22Rv1 (cell line): Measurements from ENCODE around the gene TLL2.
A peak's percentile ranks its signal among the peaks of the same experiment; 100 is the strongest.

Experiments used
- H3K27ac ChIP-seq: fragments of 450-650 bp; 2 replicates; pipeline ENCODE4 v1.5.1; 2017
- CTCF ChIP-seq: fragments of 450-650 bp; IDR thresholded peaks from 2 replicates; pipeline ENCODE4 v1.5.1; 2017; ENCODE audit warnings: mild to moderate bottlenecking
- ZFX ChIP-seq: fragments of 450-650 bp; IDR thresholded peaks from 2 replicates; pipeline ENCODE4 v1.6.1; 2017; ENCODE audit warnings: antibody characterized with exemption, borderline replicate concordance

The TLL2 gene

DNA sequence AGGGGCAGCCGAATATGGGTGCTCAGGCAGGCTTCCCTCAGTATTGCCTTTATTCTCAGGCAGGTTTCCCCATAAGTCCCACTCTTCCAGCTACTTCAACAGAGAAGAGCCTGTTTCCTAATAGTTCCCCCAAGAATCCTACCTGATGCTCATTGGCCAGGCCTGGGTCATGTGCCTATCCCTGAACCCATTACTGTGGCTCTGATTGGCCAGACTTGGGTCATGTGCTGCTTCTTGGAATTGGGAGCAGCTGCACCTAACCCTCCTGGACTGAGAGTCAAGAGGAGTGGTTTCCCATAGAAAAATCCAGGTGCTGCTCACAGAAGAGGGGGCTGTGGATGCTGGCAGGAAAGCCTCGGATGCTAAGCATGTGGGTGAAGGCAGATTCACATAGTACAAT lies 176.6 kb downstream of the TLL2 start:
- no peak for TF ChIP-seq ZFX
- TF ChIP-seq CTCF = no peak
- H3K27ac ChIP-seq = no peak overlapping the region

- TF ChIP-seq ZFX (no peak), CTCF (peak; percentile 95)
- no peak overlapping the region for H3K27ac ChIP-seq
These were observed 178.9 kb downstream of the TLL2 start for GRCh38 chr10:96334616-96335526.

DNA sequence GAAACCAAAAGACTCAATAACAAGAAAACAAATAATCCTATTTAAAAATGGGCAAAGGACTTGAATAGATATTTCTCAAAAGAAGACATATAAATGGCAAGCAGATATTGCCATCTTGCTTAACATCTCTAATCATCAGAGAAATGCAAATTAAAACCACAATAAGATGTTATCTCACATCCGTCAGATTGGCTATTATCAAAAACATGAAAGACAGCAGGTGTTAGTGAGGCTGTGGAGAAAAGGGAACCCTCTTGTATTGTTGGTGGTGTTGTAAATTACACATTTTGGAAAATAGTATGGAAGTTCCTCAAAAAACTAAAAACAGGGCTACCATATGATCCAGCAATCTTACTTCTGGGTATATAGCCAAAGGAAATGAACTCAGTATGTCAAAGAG lies 180.6 kb downstream of the TLL2 start:
- no peak overlapping the region for H3K27ac ChIP-seq

GRCh38 chr10:96327462-96327861 lies 186.3 kb downstream of the TLL2 start:
- no peak for TF ChIP-seq ZFX
- no peak for TF ChIP-seq CTCF
- H3K27ac ChIP-seq = no peak overlapping the region

More for the DNA sequence above, 180.6 kb downstream of the TLL2 start:
- TF ChIP-seq CTCF (no peak), ZFX (no peak)

- H3K27ac ChIP-seq = no peak overlapping the region
- no peak for TF ChIP-seq ZFX
- no peak for TF ChIP-seq CTCF
These were observed 187.9 kb downstream of the TLL2 start for GRCh38 chr10:96325719-96326373.

GRCh38 chr10:96324447-96324846 lies 189.3 kb downstream of the TLL2 start:
- no peak for TF ChIP-seq CTCF

GRCh38 chr10:96322275-96322674 lies 191.5 kb downstream of the TLL2 start:
- H3K27ac ChIP-seq = no peak overlapping the region
- TF ChIP-seq ZFX (no peak), CTCF (no peak)

More at GRCh38 chr10:96324447-96324846, 189.3 kb downstream of the TLL2 start:
- no peak overlapping the region for H3K27ac ChIP-seq
